PC-9 (cell line): ENCODE measurements around the gene TENM4.

ENCODE experiments used
- CTCF ChIP-seq: fragments of 200-600 bp; sonication (generic); conservative IDR thresholded peaks from 2 replicates; pipeline ENCODE4 v1.6.1; 2017; ENCODE audit warnings: mixed run types, antibody characterized with exemption, mild to moderate bottlenecking, moderate library complexity
- EZH2 ChIP-seq: fragments of 200-600 bp; sonication (generic); IDR thresholded peaks from 2 replicates; pipeline ENCODE4 v1.8.0; 2017; ENCODE audit warnings: antibody characterized with exemption, low read depth

- TF ChIP-seq CTCF (no peak), EZH2 (no peak)
Observed at GRCh38 chr11:79363861-79364378, 76.9 kb downstream of the TENM4 start.
